Activated CD8-positive, alpha-beta memory T cell treated with anti-CD3 and anti-CD28 coated beads, Interleukin-2, amount 50 U/mL, for 24 hours (primary cell): ENCODE measurements around the gene IL16.
"Not testable (repeated sequence)": the region's sequence is repeated elsewhere in the genome, so short reads cannot be mapped to it uniquely, and the experiment has no call there.

Source experiments
- DNase-seq: peaks from one replicate; pipeline ENCODE4 v3.0.0-alpha.2; 2020; ENCODE audit errors: extremely low read depth

IL16 gene

GRCh38 chr15:81196576-81197254 is at the start of gene IL16:
Gene IL16 (plus strand): TSS chr15:81196879. CDS start chr15:81225400, 28,521 bp downstream.
- DNase-seq = no peak

GRCh38 chr15:81151389-81151788 is 45.3 kb upstream of the IL16 start:
- DNase-seq = no peak

- no peak for DNase-seq
Observed at GRCh38 chr15:81152339-81152738, 44.3 kb upstream of the IL16 start.

GRCh38 chr15:81152799-81153198 is 43.9 kb upstream of the IL16 start:
- DNase-seq = no peak

- no peak for DNase-seq
Observed at GRCh38 chr15:81155375-81156218, 41.1 kb upstream of the IL16 start.

- no peak for DNase-seq
Observed at GRCh38 chr15:81156324-81156723, 40.4 kb upstream of the IL16 start.

- DNase-seq = no peak
Observed at GRCh38 chr15:81157195-81157938, 39.3 kb upstream of the IL16 start.

GRCh38 chr15:81157939-81158223 is 38.8 kb upstream of the IL16 start:
- no peak for DNase-seq

GRCh38 chr15:81158561-81158960 is 38.1 kb upstream of the IL16 start:
- DNase-seq = not testable (repeated sequence)

GRCh38 chr15:81160312-81161159 is 36.1 kb upstream of the IL16 start:
- no peak for DNase-seq

- no peak for DNase-seq
Observed at GRCh38 chr15:81161160-81161673, 35.5 kb upstream of the IL16 start.

- DNase-seq = no peak
Observed at GRCh38 chr15:81161851-81162250, 34.8 kb upstream of the IL16 start.

GRCh38 chr15:81163961-81164800 is 32.5 kb upstream of the IL16 start:
- no peak for DNase-seq

- no peak for DNase-seq
Observed at GRCh38 chr15:81165535-81165934, 31.1 kb upstream of the IL16 start.

GRCh38 chr15:81166636-81167305 is 29.9 kb upstream of the IL16 start:
- no peak for DNase-seq

- DNase-seq = no peak
Observed at GRCh38 chr15:81168131-81168526, 28.6 kb upstream of the IL16 start.

GRCh38 chr15:81168644-81169043 is 28.0 kb upstream of the IL16 start:
- DNase-seq = no peak

GRCh38 chr15:81170511-81170910 is 26.2 kb upstream of the IL16 start:
- DNase-seq = no peak

GRCh38 chr15:81171286-81171685 is 25.4 kb upstream of the IL16 start:
- no peak for DNase-seq
